Measurements from ENCODE around the gene GNAT2.

GRCh38 chr1:109611308-109611990, 8.0 kb downstream of the GNAT2 start:
- TF ChIP-seq PAX5 (IDR thresholded peaks at IDR 0.05; ENCODE audit: insufficient read depth, low read length, severe bottlenecking) = no peak
- no peak for TF ChIP-seq TAF1 (IDR thresholded peaks at IDR 0.05; ENCODE audit: low read depth, low read length)
